RWPE2 (cell line): Measurements from ENCODE around the gene HIPK2.

Experiments used
- ATAC-seq: fragments of 200-7000 bp; cut with Tn5 transposase; 3 replicates; pipeline ENCODE4 v1.9.1; 2021; ENCODE audit warnings: low read depth
- DNase-seq: peaks from one replicate; pipeline ENCODE4 v3.0.0-alpha.2; 2020; ENCODE audit warnings: low spot score
- H3K27ac ChIP-seq: fragments of 450-650 bp; 2 replicates; pipeline ENCODE4 v1.5.1; 2017; ENCODE audit warnings: mild to moderate bottlenecking; ENCODE audit not compliant: poor library complexity, severe bottlenecking
- H3K27me3 ChIP-seq: fragments of 250-450 bp; sonication (Bioruptor Pico); 2 replicates; pipeline ENCODE4 v1.5.1; 2021; ENCODE audit warnings: mild to moderate bottlenecking, moderate library complexity; ENCODE audit not compliant: insufficient read depth, poor library complexity, severe bottlenecking
- H3K36me3 ChIP-seq: fragments of 250-450 bp; sonication (Bioruptor Pico); 2 replicates; pipeline ENCODE4 v1.5.1; 2020; ENCODE audit warnings: low read depth, mild to moderate bottlenecking, moderate library complexity
- H3K4me1 ChIP-seq: fragments of 250-450 bp; sonication (Bioruptor Pico); 2 replicates; pipeline ENCODE4 v1.5.1; 2021; ENCODE audit warnings: mild to moderate bottlenecking, moderate library complexity; ENCODE audit not compliant: insufficient read depth, poor library complexity, severe bottlenecking
- H3K4me3 ChIP-seq: fragments of 250-450 bp; sonication (Bioruptor Pico); 2 replicates; pipeline ENCODE4 v1.5.1; 2021; ENCODE audit warnings: mild to moderate bottlenecking, moderate library complexity; ENCODE audit not compliant: severe bottlenecking
- H3K9me3 ChIP-seq: fragments of 250-450 bp; sonication (Bioruptor Pico); 2 replicates; pipeline ENCODE4 v1.5.1; 2021; ENCODE audit warnings: mild to moderate bottlenecking, moderate library complexity; ENCODE audit not compliant: severe bottlenecking
- CTCF ChIP-seq: fragments of 450-650 bp; IDR thresholded peaks from one replicate; pipeline ENCODE4 v1.5.1; 2017; ENCODE audit warnings: mild to moderate bottlenecking, moderate library complexity; ENCODE audit not compliant: poor library complexity, severe bottlenecking

HIPK2 gene

GRCh38 chr7:139804571-139804970 is 26.8 kb upstream of the HIPK2 start:
- no peaks in the 10 kb centered on the region for H3K36me3 ChIP-seq
- no peak overlapping the region for H3K27ac ChIP-seq
- DNase-seq, result no peak
- H3K27me3 ChIP-seq, result no peaks in the 10 kb centered on the region
- H3K4me1 ChIP-seq, result no peaks in the 10 kb centered on the region
- ATAC-seq, result no peak
- no peak overlapping the region for H3K4me3 ChIP-seq
- no peaks in the 10 kb centered on the region for H3K9me3 ChIP-seq
- TF ChIP-seq CTCF, result no peak

GRCh38 chr7:139799586-139799985 is 21.8 kb upstream of the HIPK2 start:
- H3K4me3 ChIP-seq, result no peak overlapping the region
- ATAC-seq (no peak), DNase-seq (no peak)
- H3K27me3 ChIP-seq, result no peaks in the 10 kb centered on the region
- H3K9me3 ChIP-seq, result no peaks in the 10 kb centered on the region
- no peaks in the 10 kb centered on the region for H3K4me1 ChIP-seq
- no peak for TF ChIP-seq CTCF
- H3K27ac ChIP-seq, result no peak overlapping the region
- no peaks in the 10 kb centered on the region for H3K36me3 ChIP-seq

- Histone ChIP-seq H3K4me3 (no peak overlapping the region), H3K9me3 (no peaks in the 10 kb centered on the region), H3K36me3 (no peaks in the 10 kb centered on the region), H3K27ac (no peak overlapping the region), H3K27me3 (no peaks in the 10 kb centered on the region), H3K4me1 (no peaks in the 10 kb centered on the region)
- peak; percentile 9 for TF ChIP-seq CTCF
- ATAC-seq (no peak), DNase-seq (no peak)
Observed at GRCh38 chr7:139798892-139799291, 21.1 kb upstream of the HIPK2 start.

GRCh38 chr7:139798221-139798620 is 20.4 kb upstream of the HIPK2 start:
- H3K9me3 ChIP-seq, result no peaks in the 10 kb centered on the region
- no peaks in the 10 kb centered on the region for H3K27me3 ChIP-seq
- ATAC-seq (no peak; the same call in 2 of the 3 replicates), DNase-seq (no peak)
- H3K4me3 ChIP-seq, result no peak overlapping the region
- H3K27ac ChIP-seq, result no peak overlapping the region
- no peaks in the 10 kb centered on the region for H3K36me3 ChIP-seq
- no peaks in the 10 kb centered on the region for H3K4me1 ChIP-seq
- TF ChIP-seq CTCF, result no peak

- H3K27ac ChIP-seq, result no peak overlapping the region
- no peak for ATAC-seq
- TF ChIP-seq CTCF, result no peak
Observed at GRCh38 chr7:139797607-139798006, 19.8 kb upstream of the HIPK2 start.

More at GRCh38 chr7:139797607-139798006, 19.8 kb upstream of the HIPK2 start:
- H3K27me3 ChIP-seq, result no peaks in the 10 kb centered on the region
- H3K4me1 ChIP-seq, result no peaks in the 10 kb centered on the region
- H3K36me3 ChIP-seq, result no peaks in the 10 kb centered on the region
- DNase-seq, result no peak
- no peak overlapping the region for H3K4me3 ChIP-seq
- H3K9me3 ChIP-seq, result no peaks in the 10 kb centered on the region
